Smooth muscle cell (in vitro differentiated cells): Measurements from ENCODE around the gene TCF12. TPM values are rescaled to one million over a fixed set of nuclear protein-coding genes. Genes with fewer than 3 reads are reported as not detected.

Experiments used
- DNase-seq: peaks from one replicate; lab custom pipeline; 2025; ENCODE audit not compliant: unreplicated experiment; lab: John Stamatoyannopoulos, UW
- H2AFZ ChIP-seq: fragments of 200-600 bp; sonication (generic); 2 replicates; pipeline ENCODE4 v1.6.0; 2016; ENCODE audit warnings: antibody characterized with exemption, low read depth, mild to moderate bottlenecking
- H3F3A ChIP-seq: fragments of 200-600 bp; sonication (generic); 2 replicates; pipeline ENCODE4 v1.6.0; 2017; ENCODE audit warnings: antibody characterized with exemption, low read depth
- H3K27ac ChIP-seq: fragments of 200-600 bp; sonication (generic); 2 replicates; pipeline ENCODE4 v1.5.1; 2016; ENCODE audit warnings: low read depth, mild to moderate bottlenecking
- H3K27me3 ChIP-seq: fragments of 200-600 bp; sonication (generic); 2 replicates; pipeline ENCODE4 v1.6.1; 2016; ENCODE audit warnings: low read depth, mild to moderate bottlenecking
- H3K36me3 ChIP-seq: fragments of 200-600 bp; sonication (generic); 2 replicates; pipeline ENCODE4 v1.5.1; 2016; ENCODE audit warnings: low read depth
- H3K4me1 ChIP-seq: fragments of 200-600 bp; sonication (generic); 2 replicates; pipeline ENCODE4 v1.5.1; 2016; ENCODE audit warnings: low read depth
- H3K4me2 ChIP-seq: fragments of 200-600 bp; sonication (generic); 2 replicates; pipeline ENCODE4 v1.6.0; 2016; ENCODE audit warnings: mild to moderate bottlenecking
- H3K4me3 ChIP-seq: fragments of 200-600 bp; sonication (generic); 2 replicates; pipeline ENCODE4 v1.5.1; 2016; ENCODE audit warnings: mild to moderate bottlenecking
- H3K79me2 ChIP-seq: fragments of 200-600 bp; sonication (generic); 2 replicates; pipeline ENCODE4 v1.6.0; 2016; ENCODE audit warnings: low read depth, mild to moderate bottlenecking
- H3K9ac ChIP-seq: fragments of 200-600 bp; sonication (generic); 2 replicates; pipeline ENCODE4 v1.6.0; 2016; ENCODE audit warnings: low read depth
- H3K9me3 ChIP-seq: fragments of 200-600 bp; sonication (generic); replicated peaks from 2 replicates; pipeline ENCODE4 v1.5.1; 2016; ENCODE audit warnings: low read depth
- H4K20me1 ChIP-seq: fragments of 200-600 bp; sonication (generic); 2 replicates; pipeline ENCODE4 v1.6.0; 2016; ENCODE audit warnings: low read depth
- CTCF ChIP-seq: fragments of 200-600 bp; sonication (generic); IDR thresholded peaks from 2 replicates; pipeline ENCODE4 v1.5.1; 2017; ENCODE audit warnings: borderline replicate concordance, mild to moderate bottlenecking, antibody characterized with exemption; ENCODE audit not compliant: insufficient read depth, poor library complexity, severe bottlenecking
- WGBS: methylation state at CpG from one replicate; pipeline ENCODE4 v1.1.7; 2016; ENCODE audit warnings: low lambda C conversion rate; 5-methylcytosine and 5-hydroxymethylcytosine counted together
- polyA plus RNA-seq: library from polyadenylated mRNA; unstranded; fragments of >200 nt; fragmentation: Nextera tagmentation; extraction: Ambion mirVana; gene quantifications from 2 replicates; pipeline ENCODE4 v1.2.1, GENCODE V29; 2016
- total RNA-seq: library from RNA; depleted of rRNA; stranded (reverse); fragments of >200 nt; gene quantifications from 2 replicates; pipeline ENCODE4 v1.2.3, GENCODE V29; 2014

Gene TCF12
- total and polyA plus RNA-seq, 2 experiments from 2014 or later = 54.1 to 302 TPM

GRCh38 chr15:56965231-56966013, 47.0 kb downstream of the TCF12 start:
- Histone ChIP-seq H3K79me2 (peaks cover 98% of the 10 kb centered on the region), H3K27ac (no peak overlapping the region), H3K9me3 (no peaks in the 10 kb centered on the region), H2AFZ (no peak overlapping the region), H3K36me3 (no peaks in the 10 kb centered on the region), H3K4me1 (peaks cover 26% of the 10 kb centered on the region), H4K20me1 (peaks cover 98% of the 10 kb centered on the region), H3K27me3 (no peaks in the 10 kb centered on the region), H3K4me3 (no peak overlapping the region), H3K4me2 (no peak overlapping the region), H3F3A (no peaks in the 10 kb centered on the region), H3K9ac (no peak overlapping the region)
- 90% methylated on average over 1 of the region's 1 CpG for WGBS
- no peak for DNase-seq
- TF ChIP-seq CTCF = no peak

- H3K4me1 ChIP-seq = peaks cover 24% of the 10 kb centered on the region
- H4K20me1 ChIP-seq = peaks cover 100% of the 10 kb centered on the region
- no peak for DNase-seq
- H3K79me2 ChIP-seq = peaks cover 100% of the 10 kb centered on the region
- H3K36me3 ChIP-seq = no peaks in the 10 kb centered on the region
- no peaks in the 10 kb centered on the region for H3K9me3 ChIP-seq
- no peak overlapping the region for H3K27ac ChIP-seq
- H3K4me2 ChIP-seq = no peak overlapping the region
- H3K27me3 ChIP-seq = no peaks in the 10 kb centered on the region
- H2AFZ ChIP-seq = no peak overlapping the region
- no peaks in the 10 kb centered on the region for H3F3A ChIP-seq
- TF ChIP-seq CTCF = no peak
- no peak overlapping the region for H3K9ac ChIP-seq
- 98% methylated on average over 3 of the region's 3 CpGs for WGBS
- H3K4me3 ChIP-seq = no peak overlapping the region
Measured at GRCh38 chr15:56967336-56967735, 48.9 kb downstream of the TCF12 start.

- Histone ChIP-seq H3K4me2 (no peak overlapping the region), H3K27ac (no peak overlapping the region), H3K9me3 (no peaks in the 10 kb centered on the region), H3K4me3 (no peak overlapping the region), H3K27me3 (no peaks in the 10 kb centered on the region), H3K79me2 (peaks cover 99% of the 10 kb centered on the region), H3K9ac (no peak overlapping the region), H4K20me1 (peaks cover 100% of the 10 kb centered on the region), H3F3A (no peaks in the 10 kb centered on the region), H3K36me3 (no peaks in the 10 kb centered on the region), H2AFZ (no peak overlapping the region), H3K4me1 (peaks cover 18% of the 10 kb centered on the region)
- no peak for TF ChIP-seq CTCF
- DNase-seq = no peak
Measured at GRCh38 chr15:56968256-56968655, 49.8 kb downstream of the TCF12 start.

- Histone ChIP-seq H4K20me1 (peaks cover 100% of the 10 kb centered on the region), H3K4me1 (peaks cover 13% of the 10 kb centered on the region), H2AFZ (no peak overlapping the region), H3K36me3 (no peaks in the 10 kb centered on the region), H3K4me2 (no peak overlapping the region), H3K9ac (no peak overlapping the region), H3K27me3 (no peaks in the 10 kb centered on the region), H3K27ac (no peak overlapping the region), H3K79me2 (peaks cover 99% of the 10 kb centered on the region), H3K4me3 (no peak overlapping the region), H3K9me3 (no peaks in the 10 kb centered on the region), H3F3A (no peaks in the 10 kb centered on the region)
- DNase-seq = no peak
- no peak for TF ChIP-seq CTCF
- 100% methylated on average over 1 of the region's 1 CpG for WGBS
Measured at GRCh38 chr15:56968821-56969220, 50.4 kb downstream of the TCF12 start.
